Measurements from ENCODE around the gene GP1BA.

The GP1BA gene

GRCh38 chr17:4974115-4974670 is 42.1 kb downstream of the GP1BA start:
- no peak for DNase-seq (ENCODE audit: low spot score)

DNA sequence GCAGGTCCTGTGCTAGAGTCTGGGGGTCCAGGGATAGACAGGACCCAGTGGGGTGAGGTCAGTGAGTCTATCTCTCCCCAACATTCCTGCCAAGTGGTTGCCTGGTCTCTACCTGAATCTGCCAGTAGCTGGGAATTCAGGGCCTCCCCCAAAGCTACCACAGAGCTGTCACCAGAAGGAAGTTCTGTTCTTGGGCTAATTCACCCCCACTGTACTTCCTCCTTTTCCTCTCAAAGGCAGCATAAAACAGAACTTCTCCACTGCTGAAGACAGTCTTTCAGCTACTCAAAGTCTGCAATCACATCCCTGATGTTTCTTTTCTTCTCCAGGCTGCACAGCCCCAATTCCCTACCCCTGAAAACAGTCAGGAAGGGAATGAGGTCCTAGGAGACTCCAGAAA is 46.6 kb downstream of the GP1BA start:
- DNase-seq (ENCODE audit: low spot score), result no peak

DNA sequence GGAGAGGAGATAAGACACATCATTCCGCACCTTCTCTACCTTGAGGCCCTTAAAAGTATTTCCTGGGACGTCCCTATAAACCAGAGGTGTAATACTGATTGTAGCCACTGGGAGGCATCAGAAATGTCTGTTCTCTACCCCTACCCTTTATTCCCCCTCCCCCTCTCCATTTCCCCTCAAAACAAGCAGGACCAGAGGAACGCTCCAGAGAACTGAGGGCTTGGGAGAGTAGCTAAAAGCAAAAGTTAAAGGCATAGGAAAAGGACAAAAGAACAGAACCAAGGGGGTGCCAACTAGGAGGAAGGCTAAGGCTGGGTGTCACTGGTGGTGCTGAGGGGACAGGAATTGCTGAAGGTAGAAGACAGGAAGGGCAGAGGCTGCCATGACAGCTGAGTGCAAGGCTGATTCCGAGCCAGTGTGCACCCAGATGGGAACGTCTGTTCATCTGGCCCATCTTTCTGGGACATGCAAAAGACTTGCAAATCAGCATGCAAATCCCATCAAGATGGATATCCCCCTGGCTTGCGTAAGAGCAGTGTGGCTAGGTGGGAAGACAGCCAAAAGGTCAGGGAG is 48.7 kb downstream of the GP1BA start:
- peak; percentile 37 for DNase-seq (ENCODE audit: low spot score)

GRCh38 chr17:4982305-4982704 is 50.2 kb downstream of the GP1BA start:
- no peak for DNase-seq (ENCODE audit: low spot score)
